GM12872 (cell line): Measurements from ENCODE around the gene PPP2R3B.

ENCODE experiments used
- CTCF ChIP-seq: IDR thresholded peaks from 3 replicates; pipeline ENCODE4 v1.5.1; 2011; ENCODE audit warnings: low read depth, mild to moderate bottlenecking, low read length, moderate library complexity; ENCODE audit not compliant: insufficient read depth

Gene PPP2R3B

GRCh38 chrX:427812-428725 lies 41.4 kb upstream of the PPP2R3B start:
- no peak for TF ChIP-seq CTCF

GRCh38 chrX:426881-427280 lies 40.2 kb upstream of the PPP2R3B start:
- TF ChIP-seq CTCF: no peak

GRCh38 chrX:425056-425455 lies 38.3 kb upstream of the PPP2R3B start:
- no peak for TF ChIP-seq CTCF

- no peak for TF ChIP-seq CTCF
Observed at GRCh38 chrX:421646-422391, 35.1 kb upstream of the PPP2R3B start.

GRCh38 chrX:420496-421223 lies 34.0 kb upstream of the PPP2R3B start:
- no peak for TF ChIP-seq CTCF

- no peak for TF ChIP-seq CTCF
Observed at GRCh38 chrX:418927-419729, 32.4 kb upstream of the PPP2R3B start.
